ENCODE data around the gene N4BP2L2.
A peak's percentile ranks its signal among the peaks of the same experiment; 100 is the strongest.

Gene N4BP2L2

DNA sequence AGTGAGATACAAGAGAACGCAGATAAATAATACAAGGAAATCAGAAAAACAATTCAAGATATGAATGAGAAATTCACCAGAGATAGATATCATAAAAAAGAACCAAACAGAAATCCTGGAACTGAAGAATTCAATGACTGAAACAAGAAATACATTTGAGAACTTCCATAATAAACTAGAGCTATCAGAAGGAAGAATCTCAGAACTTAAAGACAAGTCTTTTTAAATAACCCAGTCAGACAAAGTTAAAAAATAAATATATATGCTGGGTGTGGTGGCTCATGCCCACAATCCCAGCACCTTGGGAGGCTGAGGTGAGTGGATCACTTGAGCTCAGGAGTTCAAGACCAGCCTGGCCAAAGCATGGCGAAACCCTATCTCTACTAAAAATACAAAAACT is 82.0 kb downstream of the N4BP2L2 start:
- DNase-seq, result no peak

DNA sequence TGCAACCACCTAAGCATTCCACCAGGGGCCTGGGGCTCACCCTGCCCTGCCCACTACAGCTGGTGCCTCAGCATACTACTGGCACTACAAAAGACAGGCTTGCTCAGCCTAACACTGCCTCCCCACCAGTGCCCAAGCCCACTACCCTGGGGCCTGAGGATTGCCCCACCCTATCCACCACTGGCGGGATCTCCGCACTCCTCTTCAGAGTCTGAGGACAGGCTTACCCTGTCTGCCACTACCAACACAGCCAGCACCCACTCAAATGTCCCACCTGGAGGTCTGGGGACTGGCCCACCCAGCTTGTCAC is 83.0 kb downstream of the N4BP2L2 start:
- no peak for DNase-seq

DNA sequence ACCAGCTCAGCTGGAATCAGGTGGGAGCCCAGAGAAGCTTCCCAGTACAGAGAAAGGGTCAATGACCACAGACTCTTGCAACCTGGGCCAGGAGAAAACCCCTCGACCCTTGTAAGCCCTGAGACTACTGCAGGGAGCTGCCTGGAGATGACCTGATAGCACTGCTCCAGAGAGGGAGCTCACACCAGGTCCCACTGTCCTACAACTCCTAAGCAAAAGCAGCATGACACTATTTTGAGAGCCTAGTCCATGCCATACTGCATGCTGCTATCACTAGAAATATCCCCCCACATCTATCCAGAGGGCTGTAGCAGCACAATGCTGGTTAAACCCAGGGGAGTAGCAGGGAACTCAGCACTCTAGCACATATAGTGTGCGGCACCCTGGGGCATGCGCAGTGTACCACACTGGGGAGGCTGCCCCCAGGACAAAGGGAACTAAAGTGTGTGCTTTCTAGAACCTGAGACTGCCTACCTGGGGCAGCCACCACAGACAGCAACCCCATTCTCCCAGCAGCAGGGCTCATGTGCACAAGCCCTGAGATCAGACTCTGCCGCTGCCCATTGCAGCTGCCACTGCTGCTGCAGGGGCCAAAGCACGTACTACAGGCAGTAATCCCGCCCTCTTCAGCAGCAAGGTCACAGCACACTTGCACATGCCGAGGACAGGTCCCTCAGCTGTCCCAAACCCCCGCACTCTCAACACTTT is 83.6 kb downstream of the N4BP2L2 start:
- no peak for DNase-seq

DNA sequence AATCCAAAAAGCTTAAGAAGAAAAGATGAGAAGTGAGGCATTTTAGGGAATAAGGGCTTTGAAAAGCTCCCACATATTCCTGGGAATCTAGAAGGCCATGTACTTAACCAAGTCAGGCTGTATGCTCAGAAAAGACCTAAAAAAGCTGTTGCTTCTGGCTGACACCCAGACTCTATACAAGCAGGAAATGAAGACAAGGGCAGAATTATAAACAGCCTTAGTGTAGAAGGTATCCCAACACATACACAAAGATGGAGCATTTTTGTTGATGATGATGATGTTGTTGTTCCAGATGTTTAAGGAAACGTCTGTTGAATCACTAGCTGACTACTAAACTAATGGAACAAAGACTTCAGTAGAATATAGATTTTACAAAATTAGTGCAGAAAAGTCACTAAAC is 84.6 kb downstream of the N4BP2L2 start:
- no peak for DNase-seq

DNA sequence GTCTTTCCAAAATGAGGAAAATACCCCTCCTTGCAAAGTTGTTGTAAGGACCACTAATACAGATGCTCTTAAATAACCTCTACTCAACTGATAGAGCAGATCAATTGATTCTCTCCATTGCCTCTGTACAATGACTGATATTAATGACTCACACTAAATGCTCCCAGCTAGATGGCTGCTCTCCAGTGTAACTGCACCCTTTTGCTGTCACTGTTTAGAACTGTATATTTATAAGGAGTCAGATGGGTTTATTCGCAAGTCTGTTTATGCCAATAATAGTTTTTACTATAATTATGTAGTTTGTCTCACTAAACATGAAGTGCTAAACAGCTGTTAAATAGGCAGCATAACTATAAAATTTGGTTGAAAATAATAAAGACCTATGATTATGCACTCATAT is 89.6 kb downstream of the N4BP2L2 start:
- no peak for DNase-seq

DNA sequence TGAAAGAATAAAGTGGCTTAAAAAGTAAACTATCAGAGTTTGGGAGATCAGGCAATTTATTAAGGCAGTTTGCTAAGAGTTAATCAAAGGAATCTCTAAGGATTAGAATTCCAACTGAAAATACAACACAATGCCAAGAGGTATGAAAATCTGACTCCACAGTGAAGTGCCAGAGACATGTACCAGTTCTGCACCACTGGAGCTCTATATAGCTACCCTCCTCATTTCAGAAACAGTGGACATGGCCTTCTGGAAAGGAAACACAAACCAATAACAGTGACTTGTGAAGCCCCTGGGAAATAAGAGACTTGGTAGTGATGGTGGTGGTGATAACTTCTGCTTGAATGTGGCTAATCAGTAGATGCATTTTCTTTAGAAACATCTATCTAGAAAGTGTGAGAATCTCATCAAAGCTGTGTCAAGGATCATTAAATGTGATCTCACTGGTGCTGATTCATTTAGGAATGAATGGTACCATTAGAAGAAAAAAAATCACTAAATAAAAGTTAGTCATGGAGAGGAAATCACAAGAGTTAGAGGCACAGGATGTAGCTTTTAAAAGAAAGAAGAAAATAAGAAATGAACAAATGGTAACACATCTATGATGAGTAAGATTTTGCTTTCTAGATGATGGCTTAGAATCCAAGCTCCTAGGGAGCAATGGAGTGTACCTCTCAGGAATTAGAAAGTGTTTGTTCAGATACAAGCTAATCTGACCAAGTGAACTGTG is 90.5 kb downstream of the N4BP2L2 start:
- no peak for DNase-seq

DNA sequence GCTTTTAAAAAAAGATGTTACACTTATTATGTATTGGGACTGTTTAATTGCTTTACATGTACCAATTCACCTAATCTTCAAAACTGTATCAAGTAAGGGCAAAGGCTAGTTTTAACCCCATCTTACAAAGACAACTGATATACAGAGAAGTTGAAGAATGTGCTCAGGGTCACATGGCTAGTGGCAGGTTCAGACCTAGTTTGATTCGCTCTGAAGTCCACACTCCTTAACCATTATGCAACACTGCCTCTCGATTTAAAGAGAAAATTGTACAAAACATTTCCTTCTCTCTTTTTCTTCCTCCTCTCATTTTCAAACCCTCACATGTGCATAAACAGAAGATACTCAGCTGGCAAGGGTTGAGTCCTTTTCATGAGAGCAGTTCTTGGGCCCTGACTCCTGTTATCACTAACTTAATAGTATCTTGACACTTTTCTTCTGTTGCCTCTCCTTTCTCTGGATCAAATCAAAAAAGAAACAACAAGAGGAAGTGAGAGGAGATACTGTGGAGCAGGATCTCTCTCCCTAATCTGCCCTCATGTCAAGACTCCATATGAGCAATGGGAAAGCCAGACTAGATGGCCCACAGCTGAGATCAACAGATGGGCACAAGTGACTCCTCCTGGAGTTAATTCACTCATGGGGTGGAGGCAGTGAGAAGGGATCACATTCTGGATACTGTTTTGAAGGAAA is 91.7 kb downstream of the N4BP2L2 start:
- DNase-seq, result no peak

DNA sequence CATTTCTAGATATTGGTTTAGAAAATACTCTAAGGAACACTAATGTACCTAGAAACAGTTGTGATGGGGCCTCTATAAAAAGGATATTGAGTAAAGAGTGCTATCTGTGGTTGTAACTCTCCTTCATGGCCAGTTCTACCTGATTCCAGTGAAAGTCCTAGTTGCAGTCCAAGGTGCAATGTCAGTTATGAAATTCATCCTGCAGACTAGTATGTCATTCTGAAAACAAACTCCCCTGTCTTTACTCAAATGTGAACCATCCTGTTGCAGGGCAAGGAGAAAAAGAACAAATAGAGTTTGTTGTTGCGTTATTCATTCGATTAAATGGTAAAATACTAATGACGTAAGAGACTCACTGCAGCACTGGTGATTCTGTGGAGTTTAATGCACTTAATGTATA is 92.4 kb downstream of the N4BP2L2 start:
- no peak for DNase-seq

DNA sequence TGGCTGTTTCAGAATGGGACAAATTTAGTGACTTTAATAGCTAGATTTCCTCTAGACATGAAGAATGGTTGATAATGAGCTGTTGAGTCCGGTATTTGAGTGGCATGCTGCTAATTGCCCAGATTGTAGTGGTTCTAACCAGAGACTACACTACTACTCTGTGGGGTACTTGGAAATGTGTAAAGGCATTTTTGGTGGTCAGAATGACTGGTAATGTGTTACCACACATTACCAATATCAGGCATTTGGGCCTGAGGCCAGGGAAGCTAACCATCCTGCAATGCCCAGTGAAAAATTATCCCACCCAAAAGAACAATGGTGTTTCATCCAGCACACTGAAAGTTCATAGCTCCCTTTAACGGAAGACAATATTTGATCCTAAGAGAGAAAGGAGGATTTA is 93.1 kb downstream of the N4BP2L2 start:
- DNase-seq, result no peak

DNA sequence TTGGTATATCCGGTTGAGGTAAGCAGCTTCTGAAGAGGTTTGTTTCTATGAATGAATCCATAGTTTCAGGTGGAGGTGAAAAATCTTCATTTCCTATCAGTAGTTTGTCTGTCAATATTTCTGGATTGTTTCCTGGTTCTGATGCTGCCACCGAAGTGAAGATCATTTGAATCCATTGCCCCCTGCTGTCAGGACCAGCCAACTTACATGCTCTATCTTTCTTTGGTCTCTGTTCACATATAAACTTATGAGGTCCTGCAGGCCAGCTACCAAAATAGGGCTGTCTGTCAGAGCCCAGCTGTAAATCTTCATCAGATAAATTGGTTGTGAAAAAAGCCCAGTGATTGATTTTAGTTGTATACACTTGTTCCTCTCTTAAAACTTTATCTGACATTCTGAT is 95.5 kb downstream of the N4BP2L2 start:
- peak; percentile 33 for DNase-seq

DNA sequence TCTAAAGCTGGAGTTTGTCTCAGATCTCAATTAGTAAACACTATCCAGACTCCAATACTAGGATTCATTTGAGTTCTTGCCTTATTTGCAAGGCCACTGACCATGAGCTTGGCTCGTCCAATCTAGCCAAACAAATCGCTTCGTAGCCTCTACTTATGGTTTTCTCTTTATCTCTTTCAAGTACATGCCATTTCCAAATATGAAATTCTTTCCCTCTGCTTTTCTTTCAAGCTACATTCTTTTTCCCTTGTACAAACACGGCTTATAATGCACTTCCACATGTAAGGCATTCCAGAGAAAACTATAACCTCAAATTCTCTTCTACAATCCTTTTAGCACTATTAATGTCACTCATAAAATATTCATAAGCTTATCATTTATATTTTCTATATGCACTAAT is 99.7 kb downstream of the N4BP2L2 start:
- DNase-seq, result no peak

DNA sequence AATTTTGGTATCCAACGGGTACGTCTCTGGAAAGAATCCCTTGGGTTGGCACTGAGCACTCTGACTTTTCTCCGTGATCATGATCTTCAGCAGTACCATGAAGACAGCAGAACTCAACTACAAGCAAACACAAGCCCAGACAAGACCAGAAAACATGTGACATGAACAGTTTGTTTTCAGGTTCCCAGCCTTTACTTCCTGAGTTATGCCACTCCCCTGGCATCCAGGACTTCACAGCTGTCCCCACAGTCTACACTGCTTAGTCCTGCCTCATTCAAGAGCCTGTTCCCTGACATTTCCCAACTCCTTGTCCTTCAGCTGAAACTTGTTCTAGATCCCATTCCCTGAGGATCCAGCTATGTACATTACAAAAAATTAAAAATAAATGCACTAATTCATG is 105.7 kb downstream of the N4BP2L2 start:
- no peak for DNase-seq

DNA sequence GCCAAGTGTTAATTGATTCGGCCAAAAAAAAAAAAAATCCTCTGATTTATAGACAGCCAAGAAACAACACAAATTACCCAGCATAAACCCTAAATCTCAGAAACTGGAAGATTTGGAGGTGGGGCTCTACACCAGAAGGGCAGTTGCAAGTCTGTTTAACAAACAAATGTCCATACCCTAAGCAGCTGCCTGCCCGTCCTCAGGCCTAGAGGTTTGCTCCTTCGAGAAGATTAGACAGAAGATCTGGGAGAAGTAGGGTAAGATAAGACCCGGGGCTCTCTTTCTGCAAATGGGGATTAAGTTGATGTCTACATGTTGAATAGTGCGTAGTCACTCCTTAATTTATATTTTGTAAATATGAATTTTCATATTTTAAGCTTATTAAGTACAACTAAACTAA is 107.2 kb downstream of the N4BP2L2 start:
- DNase-seq, result no peak

DNA sequence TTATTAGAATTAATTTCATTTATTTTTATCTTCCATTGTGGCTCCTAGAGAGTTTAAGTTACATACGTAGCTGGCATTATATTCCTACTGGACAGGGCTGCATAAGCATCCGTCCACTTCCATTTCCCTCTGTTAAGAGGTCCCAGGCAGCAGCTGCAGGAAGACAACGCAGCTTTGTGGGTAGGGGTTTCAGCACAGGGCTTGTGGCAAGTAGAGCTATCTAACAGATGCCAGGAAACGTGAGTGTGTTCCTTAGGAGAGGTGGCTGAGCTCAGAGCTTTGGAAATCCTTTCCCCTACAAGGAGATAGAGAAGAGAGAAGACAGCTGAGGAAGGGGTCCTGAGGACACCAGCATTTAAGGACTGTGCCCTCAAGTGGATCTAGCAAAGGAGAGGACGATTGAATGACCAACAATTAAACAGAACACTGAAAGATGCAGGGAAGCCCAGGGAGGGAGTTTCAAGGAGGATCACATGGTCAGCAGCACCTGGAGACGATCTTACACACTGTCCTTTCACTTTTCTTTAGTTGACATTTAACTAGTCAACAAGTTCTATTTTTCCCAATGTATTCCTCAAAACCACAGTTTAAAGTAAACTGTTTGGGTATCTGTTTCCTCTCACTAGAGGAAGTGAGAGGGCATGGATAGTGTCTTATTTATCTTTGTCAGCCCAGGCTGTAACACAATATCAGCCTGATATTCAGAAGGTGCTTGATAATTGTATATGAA is 108.4 kb downstream of the N4BP2L2 start:
- no peak for DNase-seq

DNA sequence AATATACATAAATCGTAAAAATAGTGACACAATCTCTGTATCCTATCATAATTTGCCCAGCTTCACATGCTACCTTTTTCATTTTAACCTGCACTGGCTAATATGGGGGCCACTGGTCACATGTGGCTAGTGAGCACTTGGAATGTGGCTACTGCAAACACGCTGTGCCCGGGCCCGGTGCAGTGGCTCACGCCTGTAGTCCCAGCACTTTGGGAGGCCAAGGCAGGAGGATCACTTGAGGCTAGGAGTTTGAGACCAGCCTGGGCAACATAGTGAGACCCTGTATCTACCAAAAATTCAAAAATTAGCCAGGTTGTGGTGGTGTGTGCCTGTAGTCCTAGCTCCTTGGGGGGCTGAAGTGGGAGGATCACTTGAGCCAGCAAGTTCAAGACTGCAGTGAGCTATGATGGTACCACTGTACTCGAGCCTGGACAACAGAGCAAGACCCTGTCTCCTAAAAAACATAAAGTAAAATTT is 109.1 kb downstream of the N4BP2L2 start:
- DNase-seq, result no peak

DNA sequence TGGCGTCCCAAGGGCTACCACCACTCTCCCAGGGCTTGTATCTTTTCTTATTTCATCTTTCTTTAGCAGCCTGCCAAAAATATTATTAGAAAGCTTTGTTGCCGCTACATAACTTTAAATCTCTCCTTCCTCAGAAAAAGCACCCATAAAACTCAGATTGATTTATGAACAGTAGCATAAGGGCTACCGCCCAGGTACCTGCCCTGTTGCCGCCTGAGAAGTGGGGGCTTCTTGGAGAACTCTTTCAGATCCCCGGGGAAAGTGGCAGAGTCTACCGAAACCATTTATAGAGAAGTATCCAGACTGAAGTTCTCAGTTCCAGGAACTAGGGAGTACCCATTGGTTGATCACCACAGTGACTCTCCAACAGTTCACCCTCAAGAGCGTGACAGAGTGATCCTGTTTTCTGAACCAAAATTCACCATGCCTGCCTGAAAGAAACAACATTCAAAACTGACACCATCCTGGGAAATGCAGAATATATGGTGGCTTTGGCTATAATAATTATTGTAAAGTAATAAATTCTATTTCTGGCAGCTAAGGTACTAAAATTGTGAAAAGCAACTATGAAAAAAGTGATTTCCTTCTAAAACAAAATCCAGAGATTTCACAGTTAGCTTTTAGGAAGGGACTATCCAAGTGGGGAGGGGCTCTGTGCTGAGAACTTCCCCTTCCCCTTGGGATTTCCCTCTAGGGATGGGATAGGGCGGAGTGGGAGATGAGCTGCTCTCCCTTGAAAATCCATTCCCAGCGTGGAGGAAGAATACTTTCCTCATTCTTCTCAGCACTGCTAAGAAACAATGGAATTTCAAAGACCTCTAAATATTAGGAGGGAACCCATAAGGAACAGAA is 109.8 kb downstream of the N4BP2L2 start:
- no peak for DNase-seq

DNA sequence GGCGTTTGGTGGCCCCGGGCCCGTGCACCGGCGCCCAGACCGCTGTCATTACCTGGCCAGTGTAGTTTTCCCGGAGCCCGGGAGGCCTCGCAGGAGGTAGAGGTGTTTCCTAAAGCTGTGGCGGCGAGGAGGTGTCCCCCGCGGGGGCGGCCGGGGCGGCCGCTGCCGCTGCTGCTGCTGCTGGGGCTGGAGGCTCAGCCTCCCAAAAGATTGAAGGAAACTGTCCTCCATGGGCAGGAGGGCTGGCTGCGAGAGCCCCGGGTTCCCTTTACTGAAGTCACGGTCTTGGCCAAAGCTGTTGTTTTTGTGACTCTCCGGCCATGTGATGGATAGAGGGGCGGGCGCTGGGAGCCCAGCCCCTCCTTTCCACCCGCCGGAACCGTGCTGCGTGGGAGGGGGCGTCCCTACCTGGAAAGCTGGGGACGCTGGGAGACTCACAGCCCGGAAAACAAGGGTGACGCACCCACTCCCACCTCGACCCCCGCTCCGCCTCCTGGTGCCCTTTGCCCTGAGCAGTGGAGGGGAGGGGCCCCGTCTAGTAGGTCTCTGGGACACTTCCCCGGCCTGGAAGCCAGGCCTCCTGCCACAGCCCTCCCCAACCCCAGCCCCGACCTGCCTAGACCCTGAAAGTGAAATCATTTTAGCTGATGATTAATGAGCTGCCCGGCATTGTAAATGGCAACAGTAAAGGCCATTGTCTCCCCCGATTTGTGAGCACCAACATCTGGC is 110.6 kb downstream of the N4BP2L2 start, which contains the start of gene N4BP2L1:
N4BP2L1 (minus strand) TSS at position 279 of the 729 bp plus-strand sequence; CDS start at position 231, 48 bp downstream.
- DNase-seq, result peak; percentile 88

DNA sequence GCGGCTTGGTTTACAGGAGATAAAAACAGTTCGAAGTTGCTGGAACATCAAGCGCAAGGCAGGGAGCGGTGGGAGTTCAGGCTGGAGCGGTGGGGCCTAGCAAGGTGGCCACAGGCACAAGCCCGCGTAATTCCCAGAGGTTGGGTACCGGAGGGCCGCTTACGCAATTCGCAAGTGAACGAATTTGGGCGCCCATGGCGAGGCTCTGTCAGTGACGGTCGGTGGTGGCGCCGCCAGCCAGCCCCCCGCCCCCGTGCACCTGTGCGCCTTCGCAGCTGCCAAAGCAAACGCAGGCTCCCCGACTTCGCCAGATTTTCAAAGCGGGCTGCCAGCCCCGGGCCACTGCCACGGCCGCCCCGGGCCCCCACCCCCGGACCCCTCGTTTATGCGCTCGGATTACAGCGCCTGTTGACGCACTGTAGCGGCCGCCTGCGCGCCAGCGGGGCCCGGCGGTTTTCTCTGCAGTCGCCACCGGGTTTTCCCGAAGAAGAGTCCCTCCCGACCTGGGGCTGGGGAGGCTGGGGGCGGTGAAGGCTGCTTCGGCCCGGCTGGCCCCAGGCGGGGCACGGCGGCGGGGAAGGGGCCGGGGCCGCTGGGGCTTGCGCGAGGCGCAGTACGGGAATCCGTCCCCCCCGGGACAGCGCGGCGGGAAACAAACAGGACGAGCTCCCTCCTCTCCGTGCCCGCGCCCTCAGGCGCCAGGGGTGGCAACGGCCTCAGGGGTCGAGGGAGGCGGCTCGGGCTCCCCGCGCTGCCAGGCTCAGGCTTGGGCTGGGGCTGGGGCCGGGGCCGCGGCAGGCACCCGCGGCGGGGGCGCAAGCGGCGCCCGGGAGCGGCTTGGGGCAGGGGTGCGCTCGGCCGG is 111.4 kb downstream of the N4BP2L2 start:
- DNase-seq, result peak; percentile 72

DNA sequence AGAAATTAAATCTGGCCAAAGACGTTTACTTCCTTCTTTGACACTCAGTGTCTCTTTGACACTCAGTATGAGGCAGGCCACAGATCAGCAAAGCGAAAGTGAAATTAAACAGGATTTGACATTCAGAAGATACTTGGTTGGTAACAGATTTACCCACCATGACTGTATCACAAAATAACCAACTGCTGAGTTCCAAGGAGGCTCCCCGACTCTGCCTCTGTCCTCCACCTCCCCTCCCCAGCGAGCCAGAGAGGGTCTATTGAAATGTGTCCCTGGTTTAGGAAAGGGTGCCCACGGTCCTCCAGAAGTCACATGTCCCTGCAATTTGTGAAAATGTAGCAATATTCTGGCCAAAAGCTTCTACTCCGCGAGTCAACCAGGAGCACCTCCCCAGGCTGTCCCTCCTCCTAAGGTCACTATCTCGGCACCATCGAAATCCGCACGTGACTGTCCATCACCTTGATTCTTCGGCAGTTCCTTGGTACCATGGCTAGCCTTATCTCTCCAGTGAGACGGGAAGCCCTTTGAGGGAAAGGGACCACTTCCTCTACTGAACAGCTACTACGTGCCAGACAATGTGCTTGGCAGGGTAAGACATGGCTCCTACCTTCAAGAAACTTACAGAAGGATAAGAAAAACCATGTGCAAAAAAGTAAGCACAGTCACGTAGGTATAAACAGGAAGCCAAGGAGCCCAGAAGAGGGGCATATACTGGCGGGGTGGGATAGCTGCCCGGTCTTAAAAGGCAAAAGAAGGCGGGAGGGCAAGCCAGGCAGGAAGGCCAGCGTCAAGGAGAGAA is 112.2 kb downstream of the N4BP2L2 start:
- DNase-seq, result peak; percentile 42

DNA sequence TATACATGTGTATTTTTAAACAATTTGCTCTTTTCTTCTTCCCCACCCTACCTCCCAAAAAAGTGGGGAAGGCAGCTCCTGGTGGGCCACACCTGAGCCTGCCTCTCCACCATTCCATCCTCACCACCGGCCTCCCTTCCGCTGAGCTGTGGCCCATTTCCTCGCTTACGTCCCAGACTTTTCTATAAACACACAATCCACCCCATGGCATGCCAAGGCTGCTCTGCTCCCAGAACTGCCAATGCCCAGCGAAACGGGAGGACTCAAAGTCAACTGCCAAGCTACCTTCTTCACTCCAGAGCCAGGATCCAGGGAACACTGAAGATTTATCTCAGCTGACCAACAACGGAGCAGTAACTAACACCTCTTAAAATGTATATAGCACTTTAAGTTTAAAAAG is 113.4 kb downstream of the N4BP2L2 start:
- no peak for DNase-seq

All from activated CD4-positive, alpha-beta T cell treated with anti-CD3 and anti-CD28 coated beads for 48 hours (primary cell).